GM12878 (cell line): ENCODE results near the gene FUBP3. TPM values are rescaled to one million over a fixed set of nuclear protein-coding genes. Genes with fewer than 3 reads are reported as not detected.

Experiments used
- ATAC-seq: fragments of 200-7000 bp; cut with Tn5 transposase; 3 replicates; pipeline ENCODE4 v1.9.1; 2020; ENCODE audit warnings: mild to moderate bottlenecking, moderate library complexity
- BruUV-seq: library from RNA; stranded (reverse); fragments of 400-500 nt; replicated peaks from 2 replicates; lab custom pipeline; 2021; lab: Mats Ljungman, UMichigan
- CTCF ChIA-PET: fragments of 300-600 bp; sonication (Branson Sonifier 250); formaldehyde crosslinking; extraction: SDS; loops from one replicate; lab custom pipeline; 2021; ENCODE audit warnings: inconsistent platforms; lab: Yijun Ruan, JAX
- POLR2A ChIA-PET: fragments of 350-600 bp; formaldehyde crosslinking; extraction: SDS; loops from one replicate; lab custom pipeline; 2021; ENCODE audit warnings: inconsistent platforms; lab: Charles Lee
- RAD21 ChIA-PET: fragments of 300-600 bp; sonication (Branson Sonifier 250); formaldehyde crosslinking; loops from one replicate; lab custom pipeline; 2023; ENCODE audit warnings: antibody characterized with exemption; ENCODE audit not compliant: unreplicated experiment; lab: Charles Lee
- SMC1A ChIA-PET: fragments of 300-600 bp; sonication (Branson Sonifier 250); formaldehyde crosslinking; loops from one replicate; lab custom pipeline; 2023; ENCODE audit not compliant: unreplicated experiment, uncharacterized antibody; lab: Charles Lee
- DNase-seq: peaks from one replicate; pipeline ENCODE4 v3.0.0-alpha.2; 2011; ENCODE audit warnings: low read depth, low spot score
- FAIRE-seq: peaks from 3 replicates; lab custom pipeline; 2011; peaks lifted over from hg19 to GRCh38; lab: Jason Lieb, UNC
- H2AFZ ChIP-seq: 2 replicates; pipeline ENCODE4 v1.6.0; 2011; ENCODE audit warnings: low read depth, low read length, control low read depth; ENCODE audit not compliant: control insufficient read depth
- H3K27ac ChIP-seq: 2 replicates; pipeline ENCODE4 v1.5.1; 2011; ENCODE audit warnings: control low read depth; ENCODE audit not compliant: control insufficient read depth, insufficient read depth
- H3K27me3 ChIP-seq, 2 experiments: replicated peaks in 1 of 2; 2 replicates each; pipeline versions ENCODE4 v1.6.0 to v1.6.1; 2011; ENCODE audit warnings: low read length in 1 of 2; ENCODE audit not compliant: control insufficient read depth in 2 of 2, insufficient read depth in 2 of 2
- H3K36me3 ChIP-seq, 2 experiments: 2 replicates each; pipeline ENCODE4 v1.5.1; 2011; ENCODE audit warnings: low read length in 1 of 2; ENCODE audit not compliant: control insufficient read depth in 2 of 2, insufficient read depth in 2 of 2
- H3K4me1 ChIP-seq: 2 replicates; pipeline ENCODE4 v1.6.1; 2011; ENCODE audit warnings: mild to moderate bottlenecking, low read length, moderate library complexity, mixed read lengths; ENCODE audit not compliant: control insufficient read depth, insufficient read depth
- H3K4me2 ChIP-seq: 2 replicates; pipeline ENCODE4 v1.6.0; 2011; ENCODE audit warnings: control low read depth; ENCODE audit not compliant: control insufficient read depth, insufficient read depth
- H3K4me3 ChIP-seq: fragments of 200-600 bp; sonication (generic); 2 replicates; pipeline ENCODE4 v1.5.1; 2016
- H3K79me2 ChIP-seq: 2 replicates; pipeline ENCODE4 v1.6.0; 2011; ENCODE audit warnings: low read length; ENCODE audit not compliant: control insufficient read depth, insufficient read depth
- H3K9ac ChIP-seq: 2 replicates; pipeline ENCODE4 v1.8.0; 2011; ENCODE audit warnings: low read length, control low read depth, mixed read lengths; ENCODE audit not compliant: control insufficient read depth, insufficient read depth
- H3K9me3 ChIP-seq: replicated peaks from 3 replicates; pipeline ENCODE4 v1.5.1; 2011; ENCODE audit warnings: mild to moderate bottlenecking, low read length; ENCODE audit not compliant: control insufficient read depth, insufficient read depth
- H4K20me1 ChIP-seq: 2 replicates; pipeline ENCODE4 v1.6.0; 2011; ENCODE audit not compliant: control insufficient read depth, insufficient read depth
- CUX1 ChIP-seq: IDR thresholded peaks from 2 replicates; pipeline ENCODE4 v1.6.1; 2012; ENCODE audit warnings: improper control_type of control experiment, low read depth, low read length; ENCODE audit not compliant: insufficient replicate concordance
- ELK1 ChIP-seq: IDR thresholded peaks from 2 replicates; pipeline ENCODE4 v1.6.1; 2012; ENCODE audit warnings: low read depth, low read length, improper control_type of control experiment
- IRF3 ChIP-seq: fragments of 450-650 bp; IDR thresholded peaks from 2 replicates; pipeline ENCODE4 v1.6.1; 2014; ENCODE audit warnings: mild to moderate bottlenecking
- KAT2A ChIP-seq: conservative IDR thresholded peaks from 2 replicates; pipeline ENCODE4 v1.6.1; 2011; ENCODE audit warnings: low read depth, low read length; ENCODE audit not compliant: control insufficient read depth
- SUZ12 ChIP-seq: fragments of 200-600 bp; sonication (generic); IDR thresholded peaks from one replicate; pipeline ENCODE4 v1.6.1; 2018; ENCODE audit warnings: antibody characterized with exemption, mild to moderate bottlenecking; ENCODE audit not compliant: unreplicated experiment
- TCF12 ChIP-seq: IDR thresholded peaks from 2 replicates; pipeline ENCODE4 v1.6.1; 2011; ENCODE audit warnings: low read depth, mild to moderate bottlenecking, low read length
- TCF3 ChIP-seq: IDR thresholded peaks from 2 replicates; pipeline ENCODE4 v1.6.1; 2012; ENCODE audit warnings: low read depth, mild to moderate bottlenecking, low read length, borderline replicate concordance; ENCODE audit not compliant: insufficient read depth
- ZBTB33 ChIP-seq: fragments of 450-650 bp; IDR thresholded peaks from 2 replicates; pipeline ENCODE4 v1.6.1; 2017; ENCODE audit warnings: mild to moderate bottlenecking
- ZNF592 ChIP-seq: fragments of 450-650 bp; IDR thresholded peaks from 2 replicates; pipeline ENCODE4 v1.6.1; 2017; ENCODE audit warnings: mild to moderate bottlenecking, moderate library complexity
- ZZZ3 ChIP-seq: IDR thresholded peaks from 2 replicates; pipeline ENCODE4 v1.6.1; 2011; ENCODE audit warnings: low read depth; ENCODE audit not compliant: control insufficient read depth, insufficient read length
- WGBS: methylation state at CpG from one replicate; pipeline ENCODE4 v1.1.6; 2016; ENCODE audit warnings: low lambda C conversion rate; ENCODE audit not compliant: insufficient replicate concordance, insufficient coverage; ENCODE audit errors: missing lambda C conversion rate; 5-methylcytosine and 5-hydroxymethylcytosine counted together
- in situ Hi-C: fragments of 300-500 bp; cut with MboI; formaldehyde crosslinking; loops from 9 replicates; pipeline ENCODE4 v1.14.3; 2018; ENCODE audit warnings: mixed read lengths
- intact Hi-C: fragments of 100-400 bp; cut with micrococcal nuclease; formaldehyde crosslinking; loops from one replicate; pipeline ENCODE4 v1.14.2; 2022; ENCODE audit not compliant: unreplicated experiment
- polyA plus RNA-seq, 11 experiments: library from polyadenylated mRNA; depleted of rRNA in 4 of 11; unstranded in 6 of 11; stranded (reverse) in 5 of 11; fragments of >200 nt; fragmentation: Nextera tagmentation in 4 of 11; fragmentation: Illumina TruSeq in 1 of 11; extraction: Ambion mirVana in 4 of 11; extraction: Trizol in 1 of 11; gene quantifications; 1 replicate in 1 of 11; 2 replicates in 10 of 11; pipeline versions ENCODE4 v1.2.1 to v1.2.3, GENCODE V29; 2011 to 2016; ENCODE audit warnings: inconsistent platforms in 2 of 11, missing spikeins in 2 of 11, low read depth in 1 of 11
- total RNA-seq, 4 experiments: library from RNA; depleted of rRNA in 3 of 4; stranded (reverse); fragments of >200 nt in 3 of 4; fragmentation: Illumina TruSeq in 1 of 4; extraction: Trizol in 1 of 4; gene quantifications; 2 replicates each; pipeline versions ENCODE4 v1.2.1 to v1.2.3, GENCODE V29; 2013 to 2021

The FUBP3 gene
- total and polyA plus RNA-seq, 10 of the 15 experiments (the other 5 are each of a cell fraction or from before 2014, with no cell fraction given): 2.4 to 49.4 (median 37.2) TPM

- ChIA-PET SMC1A (no interaction called here), POLR2A (no interaction called here), RAD21 (no interaction called here), CTCF (no interaction called here)
- no TSS peak for BruUV-seq
- FAIRE-seq: no peak
- H3K4me1 ChIP-seq: no peaks in the 10 kb centered on the region
- intact Hi-C loops: no loop called here
- peaks cover 11 to 22% of the 10 kb centered on the region in 2 experiments for H3K27me3 ChIP-seq
- no peaks in the 10 kb centered on the region for H3K9me3 ChIP-seq
- H3K4me2 ChIP-seq: no peak overlapping the region
- WGBS: 0% methylated on average over 2 of the region's 4 CpGs
- no peaks in the 10 kb centered on the region for H3K79me2 ChIP-seq
- no peak for ATAC-seq
- H3K27ac ChIP-seq: no peak overlapping the region
- no peak overlapping the region for H2AFZ ChIP-seq
- H3K36me3 ChIP-seq: no peaks in the 10 kb centered on the region
- in situ Hi-C loops: no loop called here
- H4K20me1 ChIP-seq: no peaks in the 10 kb centered on the region
- DNase-seq: no peak
- H3K4me3 ChIP-seq: no peak overlapping the region
- no peak overlapping the region for H3K9ac ChIP-seq
- TF ChIP-seq ZZZ3 (no peak), CUX1 (no peak), SUZ12 (no peak), ZBTB33 (no peak), IRF3 (no peak), KAT2A (no peak), ELK1 (no peak), ZNF592 (no peak), TCF3 (no peak), TCF12 (no peak)
Measured at GRCh38 chr9:130667120-130667435, 87.7 kb downstream of the FUBP3 start.
